ENCODE measurements around the gene CELSR2. TPM values are rescaled to one million over a fixed set of nuclear protein-coding genes. Genes with fewer than 3 reads are reported as not detected.

Gene CELSR2
- total RNA-seq, 1 experiment from 2014 or later, result 6.9 TPM

DNA sequence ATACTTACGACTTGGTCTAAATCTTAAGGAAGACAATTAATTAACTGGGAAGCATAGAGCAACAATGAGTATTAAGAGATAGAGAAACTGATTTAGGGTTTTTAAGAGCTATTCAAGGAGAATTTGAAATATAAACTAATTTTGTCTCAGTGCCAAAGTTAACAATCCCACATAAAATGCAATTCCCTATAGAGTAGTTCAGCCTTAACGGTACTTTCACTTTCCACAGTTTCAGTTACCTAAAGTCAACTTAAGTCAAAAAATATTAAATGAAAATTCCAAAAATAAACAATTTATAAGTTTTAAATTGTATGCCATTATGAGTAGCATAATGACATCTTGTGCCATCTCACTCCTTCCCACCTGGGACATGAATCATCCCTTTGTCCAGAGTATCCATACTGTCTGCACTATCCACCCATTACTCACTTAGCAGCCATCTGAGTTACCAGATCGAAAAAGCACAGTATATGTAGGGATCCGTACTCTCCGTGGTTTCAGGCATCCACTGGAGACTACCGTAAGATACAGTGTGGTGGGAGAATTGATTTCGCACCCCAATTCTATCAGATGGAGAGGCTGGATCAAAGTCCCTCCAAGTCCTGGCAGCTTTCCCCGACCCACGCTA is 40.4 kb upstream of the CELSR2 start:
- BruUV-seq (replicated peaks), result no TSS peak
- CTCF ChIA-PET, result interaction anchor here (0.6 to 11.3 kb wide), 11 partner anchors 9 to 283 kb away, joined by 3 to 95 read pairs (median 3); no protein-coding TSS in a partner anchor
- POLR2A ChIA-PET, result interaction anchor here (0.7 to 5.0 kb wide), 10 partner anchors 8 to 218 kb away, joined by 3 to 29 read pairs (median 8); partner anchors contain the start of genes PSMA5 and TMEM167B
- intact Hi-C loops (cut with micrococcal nuclease), result loop anchor here (10.0 kb wide), 1 partner anchor 216 kb away; the partner anchor contains the start of gene PSMA5
- H3K27ac Mint-ChIP-seq (ENCODE audit: low read depth, unreplicated experiment), result peak overlapping the region; percentile 61
- H3K4me1 Mint-ChIP-seq (ENCODE audit: insufficient read depth, unreplicated experiment), result peaks cover 27% of the 10 kb centered on the region
- TF ChIP-seq, protein P1, sequence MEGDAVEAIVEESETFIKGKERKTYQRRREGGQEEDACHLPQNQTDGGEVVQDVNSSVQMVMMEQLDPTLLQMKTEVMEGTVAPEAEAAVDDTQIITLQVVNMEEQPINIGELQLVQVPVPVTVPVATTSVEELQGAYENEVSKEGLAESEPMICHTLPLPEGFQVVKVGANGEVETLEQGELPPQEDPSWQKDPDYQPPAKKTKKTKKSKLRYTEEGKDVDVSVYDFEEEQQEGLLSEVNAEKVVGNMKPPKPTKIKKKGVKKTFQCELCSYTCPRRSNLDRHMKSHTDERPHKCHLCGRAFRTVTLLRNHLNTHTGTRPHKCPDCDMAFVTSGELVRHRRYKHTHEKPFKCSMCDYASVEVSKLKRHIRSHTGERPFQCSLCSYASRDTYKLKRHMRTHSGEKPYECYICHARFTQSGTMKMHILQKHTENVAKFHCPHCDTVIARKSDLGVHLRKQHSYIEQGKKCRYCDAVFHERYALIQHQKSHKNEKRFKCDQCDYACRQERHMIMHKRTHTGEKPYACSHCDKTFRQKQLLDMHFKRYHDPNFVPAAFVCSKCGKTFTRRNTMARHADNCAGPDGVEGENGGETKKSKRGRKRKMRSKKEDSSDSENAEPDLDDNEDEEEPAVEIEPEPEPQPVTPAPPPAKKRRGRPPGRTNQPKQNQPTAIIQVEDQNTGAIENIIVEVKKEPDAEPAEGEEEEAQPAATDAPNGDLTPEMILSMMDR (IDR thresholded peaks at IDR 0.05; ENCODE audit: unreplicated experiment), result no peak
- no peaks in the 10 kb centered on the region for H3K27me3 Mint-ChIP-seq (ENCODE audit: insufficient read depth, unreplicated experiment)
- peak; percentile 55 for DNase-seq (ENCODE audit: unreplicated experiment)
- H3K36me3 Mint-ChIP-seq (ENCODE audit: insufficient read depth, unreplicated experiment), result peaks cover 7% of the 10 kb centered on the region
- H3K9me3 Mint-ChIP-seq (ENCODE audit: unreplicated experiment), result no peaks in the 10 kb centered on the region
- peak overlapping the region; percentile 5 for H3K4me3 Mint-ChIP-seq (ENCODE audit: unreplicated experiment)

DNA sequence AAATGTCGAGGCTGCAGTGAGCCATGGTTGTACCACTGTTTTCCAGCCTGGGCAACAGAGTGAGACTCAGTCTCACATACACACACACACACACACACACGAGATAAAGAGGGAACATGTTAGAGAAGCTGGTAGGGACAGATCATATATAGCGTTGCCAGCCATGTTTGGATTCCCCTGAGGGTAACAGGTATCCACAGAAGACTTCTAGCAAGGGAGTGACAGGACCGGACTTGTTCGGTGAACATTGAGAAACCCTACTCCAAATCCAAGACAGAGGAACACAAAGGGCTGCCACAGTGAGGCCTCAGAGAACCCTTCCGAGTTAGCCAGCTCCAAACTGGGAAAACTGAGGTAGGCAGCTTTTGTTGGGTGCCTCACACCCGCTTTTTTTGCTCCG is 39.3 kb upstream of the CELSR2 start:
- intact Hi-C loops (cut with micrococcal nuclease), result no loop called here
- H3K27ac Mint-ChIP-seq (ENCODE audit: low read depth, unreplicated experiment), result peak overlapping the region; percentile 61
- peaks cover 7% of the 10 kb centered on the region for H3K36me3 Mint-ChIP-seq (ENCODE audit: insufficient read depth, unreplicated experiment)
- no peak overlapping the region for H3K4me3 Mint-ChIP-seq (ENCODE audit: unreplicated experiment)
- ChIA-PET CTCF (interaction anchor here (0.6 to 11.3 kb wide), 9 partner anchors 10 to 215 kb away, joined by 3 to 95 read pairs (median 4); no protein-coding TSS in a partner anchor), POLR2A (interaction anchor here (0.6 to 5.0 kb wide), 10 partner anchors 9 to 183 kb away, joined by 3 to 26 read pairs (median 8); partner anchors contain the start of genes TMEM167B and WDR47)
- no peaks in the 10 kb centered on the region for H3K27me3 Mint-ChIP-seq (ENCODE audit: insufficient read depth, unreplicated experiment)
- H3K9me3 Mint-ChIP-seq (ENCODE audit: unreplicated experiment), result no peaks in the 10 kb centered on the region
- no TSS peak for BruUV-seq (replicated peaks)
- H3K4me1 Mint-ChIP-seq (ENCODE audit: insufficient read depth, unreplicated experiment), result peaks cover 27% of the 10 kb centered on the region
- DNase-seq (ENCODE audit: unreplicated experiment), result peak; percentile 84
- TF ChIP-seq, protein P1 (IDR thresholded peaks at IDR 0.05; ENCODE audit: unreplicated experiment), result no peak

DNA sequence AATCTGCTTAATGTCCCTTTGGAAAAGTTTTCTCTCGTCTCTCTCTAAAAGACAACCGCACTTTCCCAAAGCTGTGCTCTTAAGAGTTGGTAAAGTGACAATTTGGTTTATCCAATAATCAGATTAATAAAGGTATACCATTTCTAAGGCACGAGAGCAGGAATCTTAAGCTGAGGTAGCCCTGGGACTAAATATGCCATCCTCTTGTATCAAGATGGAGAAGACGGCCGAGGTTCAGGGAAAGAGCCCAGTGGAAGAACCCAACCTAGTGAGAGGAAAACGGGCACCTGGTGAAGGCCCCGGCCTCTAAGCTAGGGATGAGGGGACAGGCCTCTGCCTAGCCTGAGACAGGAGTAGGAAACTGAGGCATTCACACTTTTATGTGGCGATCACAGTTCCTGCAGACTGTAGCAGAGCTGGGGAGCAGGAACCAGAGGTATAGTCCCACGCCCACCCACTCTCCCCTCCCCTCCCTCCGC is 36.0 kb upstream of the CELSR2 start:
- Mint-ChIP-seq H3K9me3 (ENCODE audit: unreplicated experiment) (no peaks in the 10 kb centered on the region), H3K36me3 (ENCODE audit: insufficient read depth, unreplicated experiment) (peaks cover 30% of the 10 kb centered on the region), H3K27me3 (ENCODE audit: insufficient read depth, unreplicated experiment) (no peaks in the 10 kb centered on the region), H3K4me1 (ENCODE audit: insufficient read depth, unreplicated experiment) (peaks cover 33% of the 10 kb centered on the region), H3K4me3 (ENCODE audit: unreplicated experiment) (peak overlapping the region; percentile 98), H3K27ac (ENCODE audit: low read depth, unreplicated experiment) (peak overlapping the region; percentile 98)
- CTCF ChIA-PET, result interaction anchor here (0.5 to 11.3 kb wide), 12 partner anchors 8 to 1221 kb away, joined by 3 to 95 read pairs (median 4); partner anchors contain the start of gene CELSR2
- no TSS peak for BruUV-seq (replicated peaks)
- TF ChIP-seq, protein P1 (IDR thresholded peaks at IDR 0.05; ENCODE audit: unreplicated experiment), result no peak
- no peak for DNase-seq (ENCODE audit: unreplicated experiment)
- POLR2A ChIA-PET, result interaction anchor here (0.6 to 4.3 kb wide), 35 partner anchors 8 to 763 kb away, joined by 3 to 72 read pairs (median 7); partner anchors contain the start of genes CELSR2, CLCC1, GNAI3 and GNAT2
- intact Hi-C loops (cut with micrococcal nuclease), result no loop called here
